Mononuclear cell (primary cell): Measurements from ENCODE around the gene DNAH6. TPM values are rescaled to one million over a fixed set of nuclear protein-coding genes. Genes with fewer than 3 reads are reported as not detected.

Experiments
- H3K27me3 ChIP-seq: 2 replicates; pipeline ENCODE4 v1.6.0; 2011; ENCODE audit warnings: low read length, control low read depth; ENCODE audit not compliant: insufficient read depth
- H3K4me1 ChIP-seq: 2 replicates; pipeline ENCODE4 v1.5.1; 2011; ENCODE audit warnings: mild to moderate bottlenecking, low read length, control low read depth; ENCODE audit not compliant: insufficient read depth
- H3K4me3 ChIP-seq: 2 replicates; pipeline ENCODE4 v1.5.1; 2011; ENCODE audit warnings: mild to moderate bottlenecking, low read length, moderate library complexity
- H3K9me3 ChIP-seq: 2 replicates; pipeline ENCODE4 v1.5.1; 2011; ENCODE audit warnings: low read depth, mild to moderate bottlenecking, control low read depth, low read length
- total RNA-seq: library from RNA; depleted of rRNA; stranded (reverse); fragments of >200 nt; gene quantifications from one replicate; pipeline ENCODE4 v1.2.3, GENCODE V29; 2012

DNAH6 gene
- total RNA-seq, 1 donor = 0.31 TPM

DNA sequence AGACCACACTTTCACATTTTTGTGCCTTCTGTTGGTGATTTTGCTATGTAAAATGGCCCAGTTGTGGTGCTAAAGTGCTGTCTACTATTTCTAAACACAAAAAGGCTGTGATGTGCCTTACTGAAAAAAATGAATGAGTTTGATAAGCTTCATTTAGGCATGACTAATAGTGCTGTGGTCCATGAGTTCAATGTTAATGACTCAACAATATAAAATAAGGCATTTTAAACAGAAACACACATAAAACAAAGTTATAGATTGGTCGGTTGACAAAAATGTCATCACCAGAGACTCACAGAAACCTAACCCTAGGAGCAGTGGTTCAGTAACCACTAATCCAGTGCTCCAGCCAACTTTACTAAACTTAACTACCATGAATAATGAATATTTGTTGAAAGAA lies 160.0 kb downstream of the DNAH6 start:
- Histone ChIP-seq H3K9me3 (no peaks in the 10 kb centered on the region), H3K4me1 (no peaks in the 10 kb centered on the region), H3K27me3 (no peaks in the 10 kb centered on the region), H3K4me3 (no peak overlapping the region)

GRCh38 chr2:84678214-84678613 lies 161.9 kb downstream of the DNAH6 start:
- H3K27me3 ChIP-seq = no peaks in the 10 kb centered on the region
- H3K4me1 ChIP-seq = no peaks in the 10 kb centered on the region
- no peaks in the 10 kb centered on the region for H3K9me3 ChIP-seq
- no peak overlapping the region for H3K4me3 ChIP-seq

- Histone ChIP-seq H3K4me3 (no peak overlapping the region), H3K9me3 (no peaks in the 10 kb centered on the region), H3K4me1 (no peaks in the 10 kb centered on the region), H3K27me3 (no peaks in the 10 kb centered on the region)
Measured at GRCh38 chr2:84686783-84687476, 170.6 kb downstream of the DNAH6 start.

- H3K4me1 ChIP-seq = no peaks in the 10 kb centered on the region
- no peaks in the 10 kb centered on the region for H3K9me3 ChIP-seq
- no peaks in the 10 kb centered on the region for H3K27me3 ChIP-seq
Measured at GRCh38 chr2:84687498-84688149, 171.3 kb downstream of the DNAH6 start.

GRCh38 chr2:84690225-84690624 lies 173.9 kb downstream of the DNAH6 start:
- H3K27me3 ChIP-seq = no peaks in the 10 kb centered on the region
- H3K4me3 ChIP-seq = no peak overlapping the region
- H3K4me1 ChIP-seq = peaks cover 6% of the 10 kb centered on the region
- H3K9me3 ChIP-seq = no peaks in the 10 kb centered on the region

More at GRCh38 chr2:84687498-84688149, 171.3 kb downstream of the DNAH6 start:
- no peak overlapping the region for H3K4me3 ChIP-seq

GRCh38 chr2:84694088-84694622 lies 177.9 kb downstream of the DNAH6 start:
- Histone ChIP-seq H3K27me3 (no peaks in the 10 kb centered on the region), H3K9me3 (no peaks in the 10 kb centered on the region), H3K4me1 (peaks cover 6% of the 10 kb centered on the region), H3K4me3 (no peak overlapping the region)

- Histone ChIP-seq H3K9me3 (peaks cover 5% of the 10 kb centered on the region), H3K4me1 (peaks cover 6% of the 10 kb centered on the region), H3K27me3 (no peaks in the 10 kb centered on the region), H3K4me3 (no peak overlapping the region)
Measured at GRCh38 chr2:84697895-84698294, 181.6 kb downstream of the DNAH6 start.

DNA sequence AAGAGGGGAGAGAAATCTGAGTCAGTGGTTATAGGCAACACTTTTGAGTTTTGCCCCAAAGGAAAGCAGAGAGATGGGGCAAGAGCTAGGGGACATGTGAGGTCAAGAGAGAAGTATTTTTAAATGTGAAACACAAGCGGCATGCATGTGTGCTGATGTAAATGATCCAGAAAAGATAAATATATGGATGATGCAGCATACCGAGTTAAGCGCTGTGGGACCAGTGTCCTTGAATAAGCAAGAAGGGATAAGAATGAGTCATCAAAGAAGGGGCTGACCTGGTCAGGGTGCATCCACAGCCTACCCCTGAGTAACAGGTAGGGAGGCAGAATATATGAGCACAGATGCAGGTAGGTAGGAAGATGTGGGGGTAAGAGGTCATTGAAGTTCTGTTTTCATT lies 183.7 kb downstream of the DNAH6 start:
- Histone ChIP-seq H3K27me3 (no peaks in the 10 kb centered on the region), H3K4me1 (no peaks in the 10 kb centered on the region), H3K4me3 (no peak overlapping the region), H3K9me3 (peaks cover 5% of the 10 kb centered on the region)

GRCh38 chr2:84701880-84702279 lies 185.6 kb downstream of the DNAH6 start:
- Histone ChIP-seq H3K27me3 (no peaks in the 10 kb centered on the region), H3K9me3 (peaks cover 5% of the 10 kb centered on the region), H3K4me3 (no peak overlapping the region), H3K4me1 (no peaks in the 10 kb centered on the region)

DNA sequence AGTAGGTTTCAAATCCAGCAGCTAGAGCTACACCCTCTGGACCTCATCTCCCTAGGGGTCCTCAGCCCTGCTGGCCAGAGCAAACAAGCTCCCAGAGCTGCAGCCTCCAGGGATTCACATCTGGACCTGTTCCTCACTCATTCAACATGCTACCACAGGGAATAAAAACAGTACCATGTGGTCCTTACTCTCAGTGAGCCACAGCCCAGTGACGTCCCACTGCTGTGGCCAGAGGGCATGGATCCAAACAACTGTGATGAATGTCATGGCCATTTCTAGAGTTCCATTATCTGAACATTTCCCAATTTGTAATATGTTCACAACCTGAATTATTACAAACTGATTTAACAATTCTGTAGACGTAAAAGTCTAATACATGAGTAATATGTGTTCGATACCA lies 186.6 kb downstream of the DNAH6 start:
- no peak overlapping the region for H3K4me3 ChIP-seq
- no peaks in the 10 kb centered on the region for H3K27me3 ChIP-seq
- peaks cover 5% of the 10 kb centered on the region for H3K9me3 ChIP-seq
- H3K4me1 ChIP-seq = no peaks in the 10 kb centered on the region

GRCh38 chr2:84703831-84704230 lies 187.5 kb downstream of the DNAH6 start:
- Histone ChIP-seq H3K4me1 (no peaks in the 10 kb centered on the region), H3K9me3 (peaks cover 5% of the 10 kb centered on the region), H3K4me3 (no peak overlapping the region), H3K27me3 (no peaks in the 10 kb centered on the region)

GRCh38 chr2:84704505-84705244 lies 188.4 kb downstream of the DNAH6 start:
- peaks cover 5% of the 10 kb centered on the region for H3K9me3 ChIP-seq
- no peaks in the 10 kb centered on the region for H3K4me1 ChIP-seq
- H3K27me3 ChIP-seq = no peaks in the 10 kb centered on the region
- no peak overlapping the region for H3K4me3 ChIP-seq

DNA sequence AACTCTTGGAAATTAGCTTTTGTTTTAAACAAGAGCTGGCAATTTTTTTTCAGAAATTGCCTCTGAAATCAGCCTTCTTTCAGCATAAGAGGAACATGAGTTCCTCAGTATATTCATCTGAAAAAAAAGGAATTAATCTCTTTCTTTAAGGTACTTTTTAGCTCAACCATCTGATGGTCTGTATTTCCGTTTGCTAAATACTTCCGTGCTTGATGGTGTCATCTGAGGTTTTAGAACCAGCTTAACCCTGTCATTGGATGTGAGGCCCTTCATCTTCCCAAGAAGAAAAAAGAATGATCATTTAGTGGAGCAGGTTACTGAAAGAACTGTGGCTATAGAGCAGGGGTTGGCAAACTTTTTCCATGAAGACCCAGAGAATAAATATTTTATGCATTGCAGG lies 189.6 kb downstream of the DNAH6 start:
- H3K27me3 ChIP-seq = no peaks in the 10 kb centered on the region
- H3K4me1 ChIP-seq = no peaks in the 10 kb centered on the region
- H3K9me3 ChIP-seq = peaks cover 1% of the 10 kb centered on the region
- H3K4me3 ChIP-seq = no peak overlapping the region

DNA sequence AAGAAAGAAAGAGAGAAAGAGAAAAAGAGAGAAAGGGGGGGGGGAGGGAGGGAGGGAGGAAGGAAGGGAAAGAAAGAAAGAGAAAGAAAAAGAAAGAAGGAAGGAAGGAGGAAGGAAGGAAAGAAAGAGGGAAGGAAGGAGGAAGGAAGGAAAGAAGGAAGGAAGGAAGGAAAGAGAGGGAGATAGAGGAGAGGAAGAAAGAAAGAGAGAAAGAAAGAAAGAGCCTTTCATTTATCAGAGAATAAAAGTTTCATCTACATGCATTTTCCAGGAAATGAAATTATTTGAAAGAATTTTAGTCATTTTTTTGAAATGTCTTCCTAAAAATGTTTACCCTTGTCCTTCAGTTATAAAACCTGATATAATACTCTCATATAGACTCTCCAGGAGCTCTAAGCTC lies 192.1 kb downstream of the DNAH6 start:
- no peak overlapping the region for H3K4me3 ChIP-seq
- H3K4me1 ChIP-seq = no peaks in the 10 kb centered on the region
- H3K27me3 ChIP-seq = no peaks in the 10 kb centered on the region
- H3K9me3 ChIP-seq = no peaks in the 10 kb centered on the region

DNA sequence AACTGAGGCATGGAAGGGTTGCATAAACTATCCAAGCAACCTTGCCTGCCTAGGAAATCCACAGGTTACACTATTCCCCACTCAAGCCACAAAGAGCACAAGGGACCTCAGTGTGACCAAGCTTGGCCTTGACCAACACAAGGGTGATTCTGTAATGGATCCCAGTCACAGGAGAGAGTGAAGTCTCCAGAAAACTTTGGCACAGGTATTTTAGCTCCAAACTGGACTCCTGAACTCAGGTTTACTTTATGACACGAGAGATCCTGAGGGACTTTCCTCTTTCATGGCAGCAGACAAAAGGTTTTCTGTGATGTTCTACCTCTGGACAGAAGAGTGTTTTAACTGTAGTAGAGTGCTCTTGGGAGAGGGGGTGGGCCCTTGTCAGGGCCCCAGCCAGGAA lies 195.4 kb downstream of the DNAH6 start:
- Histone ChIP-seq H3K4me1 (peaks cover 1% of the 10 kb centered on the region), H3K4me3 (no peak overlapping the region), H3K9me3 (no peaks in the 10 kb centered on the region), H3K27me3 (no peaks in the 10 kb centered on the region)
